Spleen (tissue), 7 donors: ENCODE results near the gene FSTL4.

ENCODE experiments used
- CTCF ChIP-seq, 11 experiments: fragments of 200-600 bp in 7 of 11; fragments of 450-650 bp in 4 of 11; sonication (generic) in 4 of 11; IDR thresholded peaks in 8 of 11; conservative IDR thresholded peaks in 3 of 11; 1 replicate in 7 of 11; 2 replicates in 4 of 11; pipeline versions ENCODE4 v1.4.0 to v1.8.0; 2016 to 2021; ENCODE audit warnings: antibody characterized with exemption in 11 of 11, inconsistent platforms in 4 of 11, mild to moderate bottlenecking in 1 of 11
- POLR2AphosphoS5 ChIP-seq, 3 donors: sonication (generic); formaldehyde crosslinking; IDR thresholded peaks; one replicate each; pipeline ENCODE4 v1.5.1; 2017; ENCODE audit warnings: antibody characterized with exemption in 3 of 3
- donor health status: DM: no; HTN: no; CAD: no; lungs with moderate emphysema.
- donor health status: DM: no; HTN: no; CAD: no.
- donor health status: DM: no; HTN: no; CAD: no.

GRCh38 chr5:133494923-133495246 is 117.5 kb downstream of the FSTL4 start:
- TF ChIP-seq POLR2AphosphoS5 (IDR thresholded peaks at IDR 0.05): no peak
- no peak for TF ChIP-seq CTCF (IDR thresholded peaks at IDR 0.05 in 8 of 11, conservative IDR thresholded peaks at IDR 0.05 in 3 of 11)
